Activated CD4-positive, alpha-beta T cell treated with anti-CD3 and anti-CD28 coated beads, Interleukin-2, Interleukin-4, amounts not matched to agents 100 ng/mL and 50 ng/mL, durations not matched to agents 16 hours and 8 hours (primary cell): ENCODE measurements around the gene FOXO3.
A peak's percentile ranks its signal among the peaks of the same experiment; 100 is the strongest.

Experiments used
- DNase-seq: peaks from one replicate; pipeline ENCODE4 v3.0.0-alpha.2; 2020; ENCODE audit warnings: low spot score

Gene FOXO3

DNA sequence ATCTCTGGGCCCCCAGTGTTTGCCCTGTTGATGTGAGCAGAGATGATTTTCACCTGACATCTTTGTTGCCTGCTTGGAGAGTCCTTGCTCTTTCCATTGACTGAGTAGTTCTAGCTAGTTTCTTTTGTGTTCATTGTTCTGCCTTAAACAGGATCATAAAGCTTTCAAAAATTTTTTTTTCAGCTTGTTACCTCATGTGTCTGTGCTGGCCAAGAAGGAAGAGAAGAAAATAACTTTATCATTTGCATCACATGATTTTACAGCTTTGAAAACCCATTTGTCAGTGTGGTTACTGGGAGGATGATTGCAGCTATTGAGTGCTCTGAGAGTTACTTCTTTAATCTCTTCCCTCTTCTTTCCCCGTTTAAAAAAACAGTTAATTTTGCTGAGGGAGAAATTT lies 16.0 kb downstream of the FOXO3 start:
- DNase-seq: no peak

GRCh38 chr6:108578166-108578565 lies 17.4 kb downstream of the FOXO3 start:
- no peak for DNase-seq

GRCh38 chr6:108578595-108579327 lies 18.0 kb downstream of the FOXO3 start:
- DNase-seq: no peak

DNA sequence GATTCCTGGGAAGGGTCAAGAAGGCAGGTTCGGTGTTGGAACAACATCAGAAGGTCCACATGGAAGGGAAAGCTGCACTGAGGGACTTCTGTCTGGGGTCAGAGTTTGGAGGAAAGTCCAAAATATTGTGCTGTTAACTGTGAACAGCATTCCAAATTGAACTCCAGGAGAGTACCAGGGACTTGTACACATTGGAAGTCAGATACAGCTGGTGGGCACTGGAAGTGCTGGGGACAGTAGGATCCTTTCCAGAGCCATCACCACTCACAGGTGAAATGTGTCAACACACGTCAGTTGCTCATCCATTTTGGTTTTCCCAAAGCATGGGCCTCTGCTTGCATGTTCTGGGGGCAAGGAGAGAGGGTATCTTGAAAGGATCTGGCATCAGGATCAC lies 18.6 kb downstream of the FOXO3 start:
- DNase-seq: no peak

- DNase-seq: no peak
These were observed 19.9 kb downstream of the FOXO3 start for GRCh38 chr6:108580646-108581045.

DNA sequence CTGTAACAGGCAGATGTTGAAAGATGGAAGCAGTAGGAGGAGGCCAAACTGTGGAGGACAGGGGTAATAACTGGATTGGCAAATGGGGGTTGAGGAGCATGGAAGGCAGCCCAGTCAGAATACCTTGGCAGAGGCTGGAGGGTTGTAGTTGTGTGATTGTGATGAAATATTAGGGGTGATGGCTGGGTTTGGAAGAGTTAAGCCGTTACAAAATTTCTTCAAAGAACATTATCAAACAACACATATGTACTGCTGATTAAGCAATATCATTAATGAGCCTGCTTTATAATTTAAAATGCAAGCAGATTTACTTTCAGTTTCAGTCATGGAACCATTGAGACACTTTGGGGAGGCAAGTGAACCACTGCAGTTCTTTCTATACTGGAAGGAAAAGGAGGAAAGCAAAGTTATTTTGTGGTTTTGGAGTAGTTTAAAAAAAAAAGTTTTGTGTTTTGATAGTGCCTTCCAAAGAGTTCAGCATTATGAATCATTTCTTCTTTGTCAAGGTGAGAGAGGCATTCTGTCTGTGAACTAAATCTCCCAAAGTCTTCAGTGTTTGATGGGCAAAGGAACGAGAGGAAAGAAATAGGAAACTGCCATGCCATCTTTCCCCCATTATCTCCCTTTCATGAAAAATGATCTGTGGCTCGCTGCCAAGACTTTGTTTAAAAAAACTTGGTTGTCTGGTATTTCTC lies 20.7 kb downstream of the FOXO3 start:
- DNase-seq: no peak

DNA sequence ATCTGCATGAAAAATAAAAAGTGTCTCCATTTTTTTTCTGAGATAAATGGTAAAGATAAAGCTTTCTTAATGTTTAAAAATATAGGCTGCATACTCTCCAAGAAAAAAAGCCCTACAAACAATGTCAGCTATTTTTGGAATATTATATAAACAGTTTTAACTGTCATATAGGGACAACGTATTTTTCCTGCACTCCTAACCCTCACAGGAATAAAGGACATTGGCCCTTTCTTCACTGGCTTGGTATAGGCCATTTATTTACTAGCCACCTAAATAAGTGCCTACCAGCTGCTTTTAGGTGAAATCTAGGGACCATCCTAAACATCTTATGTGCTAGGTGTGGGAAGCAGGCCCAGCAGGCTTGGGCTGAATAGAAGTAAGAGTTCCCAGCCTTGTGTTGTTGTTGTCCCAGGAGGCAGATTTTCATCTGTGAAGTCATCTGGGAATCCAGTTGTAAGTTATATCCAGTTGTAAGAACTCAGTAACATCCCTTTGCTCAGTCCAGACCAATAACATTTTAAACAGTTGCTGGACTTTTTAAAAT lies 21.3 kb downstream of the FOXO3 start:
- no peak for DNase-seq

GRCh38 chr6:108582618-108583017 lies 21.9 kb downstream of the FOXO3 start:
- DNase-seq: no peak

GRCh38 chr6:108584323-108584722 lies 23.6 kb downstream of the FOXO3 start:
- no peak for DNase-seq

- no peak for DNase-seq
These were observed 24.6 kb downstream of the FOXO3 start for GRCh38 chr6:108585359-108585758.

DNA sequence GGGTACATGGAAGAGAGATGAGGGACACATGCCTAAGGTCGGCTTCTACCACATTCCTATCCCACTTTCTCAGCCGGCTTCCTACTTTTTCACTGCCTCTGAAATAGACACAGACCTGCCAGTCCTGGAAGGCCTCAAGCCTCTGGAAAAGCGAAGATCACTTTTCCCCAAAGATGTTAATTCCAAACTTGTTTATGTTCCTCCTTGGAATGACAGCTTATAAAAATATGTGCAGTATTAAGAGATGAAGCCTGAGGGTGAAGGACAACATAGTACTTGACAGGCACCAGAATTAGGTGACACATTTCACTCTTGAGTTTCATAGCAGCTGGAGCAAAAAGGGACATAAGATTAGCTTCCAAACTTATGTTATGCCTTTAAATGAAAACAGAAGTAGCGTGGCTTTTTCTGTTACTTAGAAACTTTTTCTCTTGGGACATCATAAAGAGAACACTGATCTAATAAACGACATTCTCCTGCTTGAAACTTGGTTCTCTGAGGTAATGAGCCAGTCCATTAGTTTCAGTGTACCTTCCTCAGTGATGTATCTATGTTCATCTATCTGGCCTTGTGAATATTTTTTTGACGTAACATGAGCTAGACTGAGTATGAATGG lies 25.3 kb downstream of the FOXO3 start:
- DNase-seq: no peak

DNA sequence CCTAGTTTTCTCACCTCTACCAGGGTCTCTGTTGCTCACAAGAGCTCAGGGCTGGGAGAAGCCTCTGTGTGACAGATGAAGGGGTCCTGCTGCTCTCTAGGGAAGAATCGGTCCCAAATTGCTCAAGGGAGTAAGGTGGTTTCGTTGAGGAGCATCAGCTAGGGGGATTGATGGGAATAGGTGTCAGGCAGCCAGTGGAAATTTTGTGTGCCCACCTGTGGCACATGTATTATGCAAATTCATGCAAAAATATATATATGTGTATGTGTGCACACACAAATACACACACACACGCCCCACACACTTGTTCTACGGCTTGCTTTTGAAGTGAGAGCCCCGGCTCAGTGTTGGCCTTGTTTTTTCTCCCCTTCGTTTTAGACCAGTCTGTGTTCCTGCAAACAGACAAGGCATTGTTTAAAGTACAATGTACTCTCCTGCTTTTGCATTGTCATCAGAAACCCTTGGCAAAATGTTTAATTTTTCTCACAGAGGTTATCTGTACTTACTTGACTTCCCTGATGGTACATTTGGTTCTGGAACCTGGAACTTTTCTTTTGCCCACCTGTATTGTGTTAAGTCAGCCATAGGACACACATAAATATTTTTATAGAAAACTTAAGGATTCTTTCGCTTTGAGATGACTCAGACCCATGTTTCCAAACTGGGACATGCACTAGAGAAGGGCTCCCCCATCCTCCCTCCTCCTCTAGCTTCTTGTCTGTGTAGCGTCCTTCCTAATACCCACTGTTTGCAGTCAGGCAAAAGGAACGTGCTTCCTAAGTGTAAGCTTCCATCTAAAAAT lies 26.7 kb downstream of the FOXO3 start:
- no peak for DNase-seq

DNA sequence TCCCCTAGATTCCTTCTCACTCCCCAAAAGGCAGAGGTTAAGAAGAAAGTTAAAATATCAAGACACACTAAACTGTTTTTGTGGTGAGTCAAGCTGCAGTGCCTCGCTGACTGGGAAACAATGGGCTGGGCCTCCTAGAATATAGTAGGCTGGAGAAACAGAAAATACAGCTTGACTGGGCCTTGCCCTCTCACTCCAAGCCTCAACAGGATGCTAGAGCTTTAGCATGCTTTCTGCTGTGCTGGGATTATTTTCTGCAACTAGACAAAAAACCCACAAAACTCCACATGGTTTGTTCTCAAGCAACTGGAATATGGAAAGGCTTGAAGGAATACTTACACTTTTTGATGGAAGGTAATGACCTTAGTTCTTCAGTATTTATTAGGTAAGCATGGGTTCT lies 27.9 kb downstream of the FOXO3 start:
- DNase-seq: no peak

DNA sequence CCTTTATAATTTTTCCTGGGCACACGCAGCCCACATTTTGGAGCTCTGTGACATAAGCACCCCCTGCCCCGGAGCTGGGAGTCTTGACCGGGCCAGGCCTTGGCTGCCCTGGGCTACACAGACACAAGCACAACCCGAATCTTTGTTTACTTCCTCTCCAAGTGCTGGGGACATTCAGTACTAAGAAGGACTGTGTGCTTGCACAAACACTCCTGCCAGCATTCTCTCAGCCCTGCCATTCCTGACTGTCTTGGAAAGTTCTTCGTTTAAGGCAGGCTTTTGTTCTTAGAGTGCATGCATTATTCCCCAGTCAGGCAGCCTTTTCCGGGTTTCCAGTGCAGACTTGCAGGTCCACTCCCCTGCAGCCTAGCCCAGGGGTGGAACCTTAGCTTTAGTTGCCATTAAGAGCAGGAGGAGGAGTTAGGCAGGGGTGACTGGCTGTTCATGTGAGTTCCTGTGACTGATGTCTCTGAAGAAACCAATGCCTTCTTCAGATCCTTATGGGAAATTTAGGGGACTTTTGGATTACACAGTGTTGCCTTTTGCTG lies 28.6 kb downstream of the FOXO3 start:
- no peak for DNase-seq

DNA sequence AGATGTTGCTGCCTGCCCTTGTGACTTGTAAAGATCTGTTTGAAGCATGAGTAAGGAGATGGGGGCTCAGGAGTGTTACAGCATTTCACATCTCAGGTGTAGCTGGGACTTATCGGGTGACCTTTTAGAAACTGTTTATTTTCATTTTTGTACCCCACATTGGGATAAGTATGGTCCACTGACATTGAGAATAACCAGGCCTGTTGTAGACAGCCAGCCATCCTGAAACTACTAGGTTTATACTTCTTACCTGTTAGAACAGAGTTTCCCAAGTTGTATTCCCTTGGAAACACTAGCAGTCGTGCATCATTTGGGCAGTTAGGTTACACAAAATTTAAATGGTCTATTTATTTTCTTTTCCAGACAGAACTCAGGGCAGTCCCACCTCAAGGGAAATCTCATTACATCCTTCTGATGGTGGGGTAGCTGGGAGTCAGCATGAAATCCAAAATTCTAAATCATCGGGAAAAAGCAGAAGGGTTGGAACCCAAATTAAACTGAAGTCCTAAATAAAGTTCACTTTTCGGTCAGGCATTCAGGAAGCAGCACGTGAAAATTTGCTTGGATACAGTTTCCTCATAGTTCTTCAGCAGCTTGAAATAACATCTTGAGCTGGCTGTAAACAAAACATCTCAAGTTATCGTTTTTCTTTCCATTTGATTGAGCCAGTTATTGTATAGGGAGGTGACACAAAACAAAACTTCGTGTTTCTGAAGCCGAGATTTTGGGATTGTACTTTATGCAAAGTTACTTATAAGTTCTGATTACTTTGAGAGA lies 30.5 kb downstream of the FOXO3 start:
- DNase-seq: no peak

- DNase-seq: peak; percentile 42
These were observed 31.9 kb downstream of the FOXO3 start for GRCh38 chr6:108592371-108593337.

DNA sequence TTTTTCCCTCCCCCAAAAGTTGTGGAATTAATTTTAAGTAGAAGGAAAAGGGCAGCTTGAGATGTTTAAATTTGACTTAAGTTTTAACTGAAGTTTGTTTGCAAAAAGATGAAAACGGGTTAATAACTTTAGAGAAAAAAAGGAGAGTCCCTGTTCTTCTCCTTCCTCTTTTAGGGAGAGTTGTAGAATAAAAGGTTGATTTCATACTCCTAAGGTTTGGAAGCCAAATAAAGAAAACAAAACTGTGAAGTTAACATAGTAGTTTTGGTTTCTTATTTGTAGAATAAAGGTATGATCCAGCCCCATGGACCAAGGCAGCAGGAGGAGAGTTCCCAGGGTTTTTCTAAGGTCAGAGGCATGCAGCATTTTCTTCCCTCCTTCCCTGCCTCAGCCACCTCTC lies 33.4 kb downstream of the FOXO3 start:
- DNase-seq: no peak

- no peak for DNase-seq
These were observed 33.9 kb downstream of the FOXO3 start for GRCh38 chr6:108594640-108595039.

- no peak for DNase-seq
These were observed 36.2 kb downstream of the FOXO3 start for GRCh38 chr6:108596956-108597355.
